Peyer's patch (tissue), 4 donors: ENCODE measurements around the gene ZBTB49. TPM values are rescaled to one million over a fixed set of nuclear protein-coding genes. Genes with fewer than 3 reads are reported as not detected.

ENCODE experiments used
- DNase-seq, 3 donors: peaks; one replicate each; pipeline ENCODE4 v3.0.0-alpha.2; 2017 to 2019
- H3K27ac ChIP-seq, 4 donors: fragments of 200-600 bp; sonication (generic); one replicate each; pipeline ENCODE4 v1.5.1; 2016 to 2019
- H3K27me3 ChIP-seq, 2 donors: fragments of 200-600 bp; sonication (generic); one replicate each; pipeline ENCODE4 v1.5.1; 2019
- H3K36me3 ChIP-seq, 3 donors: fragments of 200-600 bp; sonication (generic); one replicate each; pipeline ENCODE4 v1.5.1; 2016 to 2019
- H3K4me1 ChIP-seq, 4 donors: fragments of 200-600 bp; sonication (generic); one replicate each; pipeline ENCODE4 v1.5.1; 2016 to 2019
- H3K4me3 ChIP-seq, 4 donors: fragments of 200-600 bp; sonication (generic); 1 replicate in 3 of 4; 2 replicates in 1 of 4; pipeline ENCODE4 v1.5.1; 2016 to 2019; ENCODE audit warnings: mild to moderate bottlenecking in 1 of 4
- H3K9me3 ChIP-seq, 4 donors: fragments of 200-600 bp; sonication (generic); one replicate each; pipeline ENCODE4 v1.5.1; 2016 to 2019; ENCODE audit warnings: mild to moderate bottlenecking in 1 of 4
- POLR2A ChIP-seq, 2 donors: fragments of 450-650 bp; IDR thresholded peaks; one replicate each; pipeline ENCODE4 v1.5.1; 2017; ENCODE audit warnings: antibody characterized with exemption in 2 of 2, mild to moderate bottlenecking in 2 of 2, moderate library complexity in 2 of 2
- total RNA-seq, 4 donors: library from RNA; depleted of rRNA; stranded (reverse); fragments of >200 nt; gene quantifications; one replicate each; pipeline ENCODE4 v1.1.0, GENCODE V29; 2016
- TF ChIP-seq, protein P1 (sequence below), 6 experiments: fragments of 450-650 bp in 4 of 6; fragments of 200-600 bp in 2 of 6; sonication (generic) in 1 of 6; IDR thresholded peaks; one replicate each; pipeline ENCODE4 v1.5.1; 2017 to 2019; ENCODE audit warnings: antibody characterized with exemption in 6 of 6, mild to moderate bottlenecking in 3 of 6, moderate library complexity in 1 of 6

Gene ZBTB49
- total RNA-seq, 4 donors from 2014 or later: 3.3 to 17.0 (median 11.7) TPM

DNA sequence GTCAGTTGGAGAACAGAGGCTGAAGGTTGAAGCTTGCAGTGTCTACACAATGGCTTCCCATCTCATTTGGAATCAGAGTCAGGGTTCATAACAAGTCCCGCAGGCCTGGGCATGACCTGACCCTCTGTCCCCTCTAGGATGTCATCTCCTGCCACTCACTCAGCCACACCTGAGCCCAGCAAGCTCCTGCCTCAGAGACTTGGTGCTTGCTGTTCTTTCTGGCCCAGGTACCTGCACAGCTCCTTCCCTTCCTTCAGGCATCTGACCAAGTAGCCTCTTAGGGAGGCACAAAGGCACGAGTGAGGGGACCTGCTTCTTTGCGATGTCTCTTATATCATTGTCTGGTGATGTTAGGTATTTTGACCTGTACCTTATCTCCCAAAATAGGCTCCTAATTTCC, 9.0 kb downstream of the ZBTB49 start:
- H3K4me1 ChIP-seq: no peaks in the 10 kb centered on the region
- H3K4me3 ChIP-seq: no peak overlapping the region
- H3K27ac ChIP-seq: no peak overlapping the region
- TF ChIP-seq, protein P1, sequence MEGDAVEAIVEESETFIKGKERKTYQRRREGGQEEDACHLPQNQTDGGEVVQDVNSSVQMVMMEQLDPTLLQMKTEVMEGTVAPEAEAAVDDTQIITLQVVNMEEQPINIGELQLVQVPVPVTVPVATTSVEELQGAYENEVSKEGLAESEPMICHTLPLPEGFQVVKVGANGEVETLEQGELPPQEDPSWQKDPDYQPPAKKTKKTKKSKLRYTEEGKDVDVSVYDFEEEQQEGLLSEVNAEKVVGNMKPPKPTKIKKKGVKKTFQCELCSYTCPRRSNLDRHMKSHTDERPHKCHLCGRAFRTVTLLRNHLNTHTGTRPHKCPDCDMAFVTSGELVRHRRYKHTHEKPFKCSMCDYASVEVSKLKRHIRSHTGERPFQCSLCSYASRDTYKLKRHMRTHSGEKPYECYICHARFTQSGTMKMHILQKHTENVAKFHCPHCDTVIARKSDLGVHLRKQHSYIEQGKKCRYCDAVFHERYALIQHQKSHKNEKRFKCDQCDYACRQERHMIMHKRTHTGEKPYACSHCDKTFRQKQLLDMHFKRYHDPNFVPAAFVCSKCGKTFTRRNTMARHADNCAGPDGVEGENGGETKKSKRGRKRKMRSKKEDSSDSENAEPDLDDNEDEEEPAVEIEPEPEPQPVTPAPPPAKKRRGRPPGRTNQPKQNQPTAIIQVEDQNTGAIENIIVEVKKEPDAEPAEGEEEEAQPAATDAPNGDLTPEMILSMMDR (IDR thresholded peaks at IDR 0.05): no peak
- no peak for TF ChIP-seq POLR2A (IDR thresholded peaks at IDR 0.05)
- no peaks in the 10 kb centered on the region for H3K27me3 ChIP-seq
- no peak for DNase-seq
- H3K36me3 ChIP-seq: peaks cover 0 to 16% (median 0%) of the 10 kb centered on the region in 3 donors
- H3K9me3 ChIP-seq: no peaks in the 10 kb centered on the region

DNA sequence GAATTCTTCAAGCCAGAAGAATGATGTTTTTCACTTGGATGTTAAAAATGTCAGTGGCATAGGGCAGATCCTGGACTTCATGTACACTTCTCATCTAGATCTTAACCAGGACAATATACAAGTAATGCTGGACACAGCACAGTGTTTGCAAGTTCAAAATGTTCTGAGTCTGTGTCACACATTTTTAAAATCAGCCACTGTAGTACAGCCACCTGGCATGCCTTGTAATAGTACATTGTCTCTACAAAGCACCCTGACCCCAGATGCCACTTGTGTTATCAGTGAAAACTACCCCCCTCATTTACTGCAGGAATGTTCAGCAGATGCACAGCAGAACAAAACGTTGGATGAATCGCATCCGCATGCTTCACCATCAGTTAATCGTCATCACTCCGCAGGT, 11.9 kb downstream of the ZBTB49 start:
- Histone ChIP-seq H3K27ac (no peak overlapping the region), H3K9me3 (no peaks in the 10 kb centered on the region), H3K4me1 (no peaks in the 10 kb centered on the region), H3K4me3 (no peak overlapping the region), H3K27me3 (no peaks in the 10 kb centered on the region), H3K36me3 (peaks cover 0 to 27% (median 0%) of the 10 kb centered on the region in 3 donors)
- DNase-seq: no peak
- TF ChIP-seq, protein P1 (IDR thresholded peaks at IDR 0.05): no peak
- no peak for TF ChIP-seq POLR2A (IDR thresholded peaks at IDR 0.05)

DNA sequence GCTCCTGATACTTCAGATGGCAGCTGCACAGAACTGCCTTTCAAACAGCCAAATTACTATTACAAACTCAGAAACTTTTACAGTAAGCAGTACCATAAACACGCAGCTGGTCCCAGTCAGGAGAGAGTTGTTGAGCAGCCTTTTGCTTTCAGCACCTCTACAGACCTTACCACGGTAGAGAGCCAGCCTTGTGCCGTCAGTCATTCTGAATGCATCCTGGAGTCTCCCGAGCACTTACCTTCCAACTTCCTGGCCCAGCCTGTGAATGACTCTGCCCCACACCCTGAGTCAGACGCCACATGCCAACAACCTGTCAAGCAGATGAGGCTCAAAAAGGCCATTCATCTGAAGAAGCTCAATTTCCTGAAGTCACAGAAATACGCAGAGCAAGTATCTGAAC, 12.4 kb downstream of the ZBTB49 start:
- peak in 1 of 3 donors; percentile 9 for DNase-seq
- Histone ChIP-seq H3K36me3 (peaks cover 0 to 31% (median 0%) of the 10 kb centered on the region in 3 donors), H3K4me3 (no peak overlapping the region), H3K27ac (no peak overlapping the region), H3K27me3 (no peaks in the 10 kb centered on the region), H3K4me1 (no peaks in the 10 kb centered on the region), H3K9me3 (no peaks in the 10 kb centered on the region)
- no peak for TF ChIP-seq POLR2A (IDR thresholded peaks at IDR 0.05)
- TF ChIP-seq, protein P1 (IDR thresholded peaks at IDR 0.05): no peak

DNA sequence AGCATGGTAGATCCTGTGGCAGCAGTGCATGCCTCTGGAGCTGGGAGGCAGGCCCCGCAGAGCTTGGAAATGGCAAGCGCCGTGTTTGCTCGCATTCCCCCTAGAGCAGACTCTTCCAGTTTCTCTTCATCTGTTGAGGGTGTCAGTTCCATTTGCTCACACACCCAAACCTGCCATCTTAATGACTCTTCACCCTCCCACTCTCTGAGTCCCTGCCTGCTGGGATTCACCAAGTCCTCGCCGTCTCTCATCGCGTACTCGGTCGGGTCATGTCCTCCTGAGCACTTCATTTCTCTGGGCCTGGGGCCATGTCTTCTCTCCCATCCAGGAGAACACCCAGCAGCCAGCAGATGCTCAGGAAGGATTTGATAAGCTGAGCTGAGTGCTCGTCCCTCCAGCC, 16.9 kb downstream of the ZBTB49 start:
- no peaks in the 10 kb centered on the region for H3K4me1 ChIP-seq
- TF ChIP-seq, protein P1 (IDR thresholded peaks at IDR 0.05): no peak
- no peaks in the 10 kb centered on the region for H3K27me3 ChIP-seq
- DNase-seq: peak in 1 of 3 donors; percentile 9
- no peak overlapping the region for H3K27ac ChIP-seq
- no peaks in the 10 kb centered on the region for H3K9me3 ChIP-seq
- no peak overlapping the region for H3K4me3 ChIP-seq
- peaks cover 0 to 34% (median 0%) of the 10 kb centered on the region in 3 donors for H3K36me3 ChIP-seq

DNA sequence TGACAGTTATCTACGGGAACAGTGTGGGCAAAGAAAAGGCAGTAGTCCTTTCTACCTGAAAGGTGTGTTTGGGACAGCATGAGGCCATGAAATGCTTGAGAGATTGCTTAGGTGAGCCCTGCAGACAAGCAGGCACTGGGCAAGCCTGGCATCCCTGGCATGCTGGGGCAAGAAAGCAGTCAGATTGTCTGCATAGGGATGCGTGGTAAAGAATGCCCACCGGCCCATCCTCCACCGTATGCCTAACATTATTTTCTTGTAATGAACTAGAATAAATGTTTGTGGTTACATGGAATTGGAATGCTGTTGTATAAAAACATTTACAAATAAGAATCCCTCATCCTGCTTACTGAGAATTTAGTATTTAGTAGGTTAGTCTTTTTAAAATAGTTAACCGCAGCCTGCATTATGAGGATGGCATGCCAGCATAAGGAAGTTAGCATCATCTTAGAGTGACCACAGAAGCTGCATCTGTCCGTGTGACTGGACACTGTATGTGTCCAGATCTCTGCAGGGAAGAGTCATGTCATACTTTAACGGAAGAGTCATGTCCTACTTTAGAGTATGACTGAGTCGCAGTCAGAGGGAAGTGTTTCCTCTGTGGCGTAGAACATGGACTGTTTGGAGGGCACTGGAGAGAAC, 18.9 kb downstream of the ZBTB49 start:
- Histone ChIP-seq H3K27ac (no peak overlapping the region), H3K4me3 (no peak overlapping the region), H3K36me3 (peaks cover 0 to 33% (median 0%) of the 10 kb centered on the region in 3 donors), H3K4me1 (no peaks in the 10 kb centered on the region), H3K27me3 (no peaks in the 10 kb centered on the region), H3K9me3 (no peaks in the 10 kb centered on the region)
- no peak for TF ChIP-seq POLR2A (IDR thresholded peaks at IDR 0.05)
- TF ChIP-seq, protein P1 (IDR thresholded peaks at IDR 0.05): no peak
- peak in 1 of 3 donors; percentile 6 for DNase-seq
